ENCODE data around the gene GDE1.

- no peak for TF ChIP-seq CTCF (IDR thresholded peaks at IDR 0.05; ENCODE audit: poor library complexity)
- TF ChIP-seq EZH2 (IDR thresholded peaks at IDR 0.05; ENCODE audit: borderline replicate concordance): no peak
These were observed 467 bp upstream of the GDE1 start for GRCh38 chr16:19522397-19522732.
